GM19025 (cell line): Measurements from ENCODE around the gene USF1.
"Not testable (repeated sequence)": the region's sequence is repeated elsewhere in the genome, so short reads cannot be mapped to it uniquely, and the experiment has no call there.

Experiments used
- ATAC-seq: cut with Tn5 transposase; IDR thresholded peaks from one replicate; pipeline ENCODE4 v1.9.1; 2021; ENCODE audit warnings: mild to moderate bottlenecking, low read depth, moderate library complexity; ENCODE audit not compliant: unreplicated experiment

The USF1 gene

GRCh38 chr1:160996178-160996577 lies 49.6 kb downstream of the USF1 start:
- ATAC-seq, result no peak

- no peak for ATAC-seq
Observed at GRCh38 chr1:160993544-160994193, 52.1 kb downstream of the USF1 start.

GRCh38 chr1:160992036-160992435 lies 53.7 kb downstream of the USF1 start:
- not testable (repeated sequence) for ATAC-seq
